Activated CD4-positive, alpha-beta T cell treated with anti-CD3 and anti-CD28 coated beads, Interleukin-2, amount 50 U/mL, for 4 hours (primary cell): ENCODE data around the gene GALNT18.
"Not testable (repeated sequence)": the region's sequence is repeated elsewhere in the genome, so short reads cannot be mapped to it uniquely, and the experiment has no call there.

Experiments used
- DNase-seq, 2 experiments: peaks; one replicate each; pipeline ENCODE4 v3.0.0-alpha.2; 2020

The GALNT18 gene

GRCh38 chr11:11451501-11452005, 170.3 kb downstream of the GALNT18 start:
- no peak for DNase-seq

- DNase-seq = no peak
Measured at GRCh38 chr11:11450744-11451362, 171.0 kb downstream of the GALNT18 start.

GRCh38 chr11:11449327-11449726, 172.5 kb downstream of the GALNT18 start:
- no peak for DNase-seq

GRCh38 chr11:11448626-11449025, 173.2 kb downstream of the GALNT18 start:
- DNase-seq = no peak

- not testable (repeated sequence) for DNase-seq
Measured at GRCh38 chr11:11447601-11448000, 174.2 kb downstream of the GALNT18 start.

GRCh38 chr11:11446967-11447366, 174.8 kb downstream of the GALNT18 start:
- no peak for DNase-seq

GRCh38 chr11:11446564-11446963, 175.2 kb downstream of the GALNT18 start:
- DNase-seq = no peak

- DNase-seq = no peak
Measured at GRCh38 chr11:11445441-11446185, 176.2 kb downstream of the GALNT18 start.

- no peak for DNase-seq
Measured at GRCh38 chr11:11444804-11445131, 177.0 kb downstream of the GALNT18 start.

- DNase-seq = no peak
Measured at GRCh38 chr11:11444027-11444803, 177.6 kb downstream of the GALNT18 start.

- no peak for DNase-seq
Measured at GRCh38 chr11:11442791-11443190, 179.0 kb downstream of the GALNT18 start.

- DNase-seq = no peak
Measured at GRCh38 chr11:11441516-11441915, 180.3 kb downstream of the GALNT18 start.

GRCh38 chr11:11441091-11441490, 180.7 kb downstream of the GALNT18 start:
- no peak for DNase-seq

GRCh38 chr11:11440144-11440543, 181.7 kb downstream of the GALNT18 start:
- DNase-seq = no peak

GRCh38 chr11:11439591-11439990, 182.2 kb downstream of the GALNT18 start:
- no peak for DNase-seq

- no peak for DNase-seq
Measured at GRCh38 chr11:11436715-11437313, 185.0 kb downstream of the GALNT18 start.

GRCh38 chr11:11435635-11436034, 186.2 kb downstream of the GALNT18 start:
- DNase-seq = no peak

- DNase-seq = no peak
Measured at GRCh38 chr11:11433960-11434359, 187.8 kb downstream of the GALNT18 start.

- no peak for DNase-seq
Measured at GRCh38 chr11:11432621-11433319, 189.0 kb downstream of the GALNT18 start.

GRCh38 chr11:11430431-11430830, 191.4 kb downstream of the GALNT18 start:
- no peak for DNase-seq

- no peak for DNase-seq
Measured at GRCh38 chr11:11428714-11429113, 193.1 kb downstream of the GALNT18 start.

GRCh38 chr11:11427542-11427941, 194.3 kb downstream of the GALNT18 start:
- no peak for DNase-seq

- DNase-seq = no peak
Measured at GRCh38 chr11:11427140-11427539, 194.7 kb downstream of the GALNT18 start.
